ENCODE results near the gene RASGRP3. TPM values are rescaled to one million over a fixed set of nuclear protein-coding genes. Genes with fewer than 3 reads are reported as not detected.

RASGRP3 gene
- total and polyA plus RNA-seq, 9 of the 15 experiments (the other 6 are each of a cell fraction or from before 2014, with no cell fraction given), result 0.18 to 1.7 (median 1.2) TPM

GRCh38 chr2:33518200-33518599, 41.8 kb downstream of the RASGRP3 start:
- ATAC-seq (no peak), FAIRE-seq (no peak), DNase-seq (ENCODE audit: extremely low read depth in 1 of 4, low spot score in 3 of 4) (no peak)
- CTCF ChIA-PET (ENCODE audit: low intra/inter-chr PET ratio), result interaction anchor here (0.5 kb wide), 1 partner anchor 1679 kb away, joined by 3 read pairs; no protein-coding TSS in a partner anchor
- 13% methylated on average over 2 of the region's 2 CpGs for WGBS (ENCODE audit: insufficient coverage, low coverage, missing lambda C conversion rate)
- no peaks in the 10 kb centered on the region for H3K4me1 ChIP-seq (replicated peaks in 1 of 2; ENCODE audit: control insufficient read depth in 2 of 2, insufficient read depth in 2 of 2, low read length in 2 of 2)
- in situ Hi-C loops (cut with MboI), result no loop called here
- no peak overlapping the region for H3K9ac ChIP-seq (ENCODE audit: insufficient read depth in 1 of 2, low read depth in 2 of 2, low read length in 2 of 2)
- H4K20me1 ChIP-seq (replicated peaks; ENCODE audit: control insufficient read depth, insufficient read depth, low read length), result no peaks in the 10 kb centered on the region
- H3K9me1 ChIP-seq (ENCODE audit: control insufficient read depth, insufficient read depth, low read length), result no peaks in the 10 kb centered on the region
- H3K4me2 ChIP-seq (ENCODE audit: insufficient read depth, low read length), result no peak overlapping the region
- no peak overlapping the region for H2AFZ ChIP-seq (ENCODE audit: low read depth, low read length)
- peaks cover 2 to 16% of the 10 kb centered on the region in 2 experiments; a peak in 3 of 5 replicates for H3K27me3 ChIP-seq (ENCODE audit: control insufficient read depth in 2 of 2, insufficient read depth in 2 of 2, low read length in 2 of 2)
- H3K36me3 ChIP-seq (ENCODE audit: control insufficient read depth, insufficient read depth, low read length), result no peaks in the 10 kb centered on the region
- H3K27ac ChIP-seq (ENCODE audit: extremely low read depth, low read depth, low read length), result no peak overlapping the region
- H3K4me3 ChIP-seq, result no peak overlapping the region
- POLR2A ChIA-PET, result no interaction called here
- no TSS peak for BruUV-seq (replicated peaks)
- no peaks in the 10 kb centered on the region for H3K9me3 ChIP-seq (replicated peaks; ENCODE audit: control insufficient read depth, insufficient read depth, low read depth, low read length)
- no peaks in the 10 kb centered on the region for H3K79me2 ChIP-seq (ENCODE audit: control insufficient read depth, insufficient read depth, low read length)
- intact Hi-C loops (cut with micrococcal nuclease), result no loop called here
- TF ChIP-seq ZNF431 (CRISPR knock-in tag; IDR thresholded peaks at IDR 0.05), result no peak
- TF ChIP-seq ZBTB26 (CRISPR knock-in tag; IDR thresholded peaks at IDR 0.05), result no peak
- no peak for TF ChIP-seq ZNF740 (CRISPR knock-in tag; IDR thresholded peaks at IDR 0.05)
- no peak for TF ChIP-seq ZNF740 (tag; IDR thresholded peaks at IDR 0.05)
- TF ChIP-seq FIP1L1 (IDR thresholded peaks at IDR 0.05; ENCODE audit: low read depth, low read length, poor library complexity, severe bottlenecking), result no peak
- TF ChIP-seq AFF4 (CRISPR knock-in tag; IDR thresholded peaks at IDR 0.05), result no peak
- no peak for TF ChIP-seq ZNF280A (IDR thresholded peaks at IDR 0.05; ENCODE audit: low read depth, partially characterized antibody)
- no peak for TF ChIP-seq MTA1 (IDR thresholded peaks at IDR 0.05; ENCODE audit: borderline replicate concordance)
- TF ChIP-seq ZBTB17 (CRISPR knock-in tag; IDR thresholded peaks at IDR 0.05), result no peak
- TF ChIP-seq GATAD2A (IDR thresholded peaks at IDR 0.05), result no peak
- no peak for TF ChIP-seq ZNF766 (CRISPR knock-in tag; conservative IDR thresholded peaks at IDR 0.05)
- no peak for TF ChIP-seq TAL1 (IDR thresholded peaks at IDR 0.05)
- no peak for TF ChIP-seq CBFA2T2 (conservative IDR thresholded peaks at IDR 0.05)
- TF ChIP-seq THAP12 (CRISPR knock-in tag; IDR thresholded peaks at IDR 0.05), result no peak

Measured in K562 (cell line).